Stimulated activated naive CD4-positive, alpha-beta T cell treated with Interleukin-2 at 50 U/mL for 16 hours (primary cell): ENCODE data around the gene SOX15.

Experiments used
- DNase-seq: peaks from one replicate; lab custom pipeline; 2025; lab: John Stamatoyannopoulos, UW

Gene SOX15

GRCh38 chr17:7557775-7558543 lies 31.9 kb downstream of the SOX15 start:
- no peak for DNase-seq

- no peak for DNase-seq
These were observed 32.6 kb downstream of the SOX15 start for GRCh38 chr17:7557147-7557764.

- no peak for DNase-seq
These were observed 33.3 kb downstream of the SOX15 start for GRCh38 chr17:7556627-7557026.

- DNase-seq: no peak
These were observed 34.5 kb downstream of the SOX15 start for GRCh38 chr17:7555320-7555948.

GRCh38 chr17:7553356-7553755 lies 36.5 kb downstream of the SOX15 start:
- DNase-seq: no peak

GRCh38 chr17:7552621-7553051 lies 37.3 kb downstream of the SOX15 start:
- DNase-seq: no peak

GRCh38 chr17:7551396-7551795 lies 38.5 kb downstream of the SOX15 start:
- DNase-seq: no peak

- DNase-seq: no peak
These were observed 39.5 kb downstream of the SOX15 start for GRCh38 chr17:7550344-7550743.

- peak; percentile 55 for DNase-seq
These were observed 40.4 kb downstream of the SOX15 start for GRCh38 chr17:7549401-7550055.

GRCh38 chr17:7548585-7549400 lies 41.1 kb downstream of the SOX15 start, which contains the start of gene TNFSF12:
TNFSF12 (plus strand) TSS chr17:7549058; CDS start chr17:7549154, 96 bp downstream.
- DNase-seq: peak; percentile 38

GRCh38 chr17:7544911-7545310 lies 45.0 kb downstream of the SOX15 start:
- DNase-seq: no peak

- no peak for DNase-seq
These were observed 48.7 kb downstream of the SOX15 start for GRCh38 chr17:7541074-7541621.

GRCh38 chr17:7538891-7539545 lies 50.9 kb downstream of the SOX15 start:
- DNase-seq: no peak
